SHP77 (cell line): ENCODE results near the gene SERPINA5.
"Not testable (repeated sequence)": the region's sequence is repeated elsewhere in the genome, so short reads cannot be mapped to it uniquely, and the experiment has no call there.

Source experiments
- DNase-seq, 2 experiments: peaks; one replicate each; lab custom pipeline; 2025; lab: John Stamatoyannopoulos, UW

Gene SERPINA5

GRCh38 chr14:94623856-94624499 lies 42.8 kb downstream of the SERPINA5 start:
- DNase-seq: no peak

- DNase-seq: no peak
Measured at GRCh38 chr14:94624537-94625352, 43.5 kb downstream of the SERPINA5 start.

GRCh38 chr14:94625353-94625635 lies 44.1 kb downstream of the SERPINA5 start:
- DNase-seq: no peak

- no peak for DNase-seq
Measured at GRCh38 chr14:94628578-94628977, 47.4 kb downstream of the SERPINA5 start.

GRCh38 chr14:94630396-94630795 lies 49.2 kb downstream of the SERPINA5 start:
- no peak for DNase-seq

GRCh38 chr14:94631050-94631449 lies 49.8 kb downstream of the SERPINA5 start:
- DNase-seq: no peak

- DNase-seq: no peak
Measured at GRCh38 chr14:94631536-94632304, 50.5 kb downstream of the SERPINA5 start.

GRCh38 chr14:94632305-94632590 lies 51.0 kb downstream of the SERPINA5 start:
- no peak for DNase-seq

GRCh38 chr14:94633121-94633520 lies 51.9 kb downstream of the SERPINA5 start:
- no peak for DNase-seq

GRCh38 chr14:94635154-94635553 lies 53.9 kb downstream of the SERPINA5 start:
- no peak for DNase-seq

- no peak for DNase-seq
Measured at GRCh38 chr14:94636744-94637412, 55.7 kb downstream of the SERPINA5 start.

- not testable (repeated sequence) for DNase-seq
Measured at GRCh38 chr14:94637814-94638213, 56.6 kb downstream of the SERPINA5 start.

- no peak for DNase-seq
Measured at GRCh38 chr14:94638339-94638738, 57.1 kb downstream of the SERPINA5 start.

- DNase-seq: no peak
Measured at GRCh38 chr14:94638961-94639817, 58.0 kb downstream of the SERPINA5 start.

- DNase-seq: no peak
Measured at GRCh38 chr14:94640721-94641631, 59.8 kb downstream of the SERPINA5 start.

GRCh38 chr14:94641632-94641955 lies 60.4 kb downstream of the SERPINA5 start:
- no peak for DNase-seq
